ENCODE results near the gene SNED1. TPM values are rescaled to one million over a fixed set of nuclear protein-coding genes. Genes with fewer than 3 reads are reported as not detected.

Gene SNED1
- total and polyA plus RNA-seq, 8 donors: 2.0 to 106 (median 16.0) TPM

GRCh38 chr2:241011751-241012510 lies 13.5 kb downstream of the SNED1 start:
- TF ChIP-seq POLR2AphosphoS5 (IDR thresholded peaks at IDR 0.05) (no peak), EP300 (IDR thresholded peaks at IDR 0.05) (no peak), CTCF (IDR thresholded peaks at IDR 0.05) (no peak), POLR2A (IDR thresholded peaks at IDR 0.05) (no peak)
- DNase-seq: peak in 1 of 2 donors; percentile 15
- WGBS, 5 donors: 65 to 81% (median 75%) methylated on average over 16 to 29 of the region's 29 CpGs

GRCh38 chr2:241014224-241014623 lies 15.8 kb downstream of the SNED1 start:
- Histone ChIP-seq H3K4me3 (no peak overlapping the region), H3K27me3 (no peaks in the 10 kb centered on the region), H3K36me3 (peaks cover 0 to 14% (median 0%) of the 10 kb centered on the region in 4 donors), H3K27ac (no peak overlapping the region), H3K4me1 (peaks cover 15 to 17% (median 17%) of the 10 kb centered on the region in 4 donors), H3K9me3 (no peaks in the 10 kb centered on the region)
- TF ChIP-seq CTCF (IDR thresholded peaks at IDR 0.05) (no peak), POLR2A (IDR thresholded peaks at IDR 0.05) (no peak), POLR2AphosphoS5 (IDR thresholded peaks at IDR 0.05) (no peak), EP300 (IDR thresholded peaks at IDR 0.05) (no peak)
- peak in 1 of 2 donors; percentile 17 for DNase-seq
- 88 to 100% (median 95%) methylated on average over 6 of the region's 6 CpGs for WGBS, 5 donors
- intact Hi-C loops (cut with DNase I; ENCODE audit: low total_unique reads): no loop called here

More at GRCh38 chr2:241011751-241012510, 13.5 kb downstream of the SNED1 start:
- Histone ChIP-seq H3K27me3 (no peaks in the 10 kb centered on the region), H3K36me3 (no peaks in the 10 kb centered on the region), H3K4me1 (peaks cover 16 to 24% (median 21%) of the 10 kb centered on the region in 4 donors), H3K27ac (no peak overlapping the region), H3K9me3 (no peaks in the 10 kb centered on the region), H3K4me3 (no peak overlapping the region)
- intact Hi-C loops (cut with DNase I; ENCODE audit: low total_unique reads): no loop called here

- intact Hi-C loops (cut with DNase I; ENCODE audit: low total_unique reads): no loop called here
- TF ChIP-seq POLR2A (IDR thresholded peaks at IDR 0.05) (no peak), POLR2AphosphoS5 (IDR thresholded peaks at IDR 0.05) (no peak), EP300 (IDR thresholded peaks at IDR 0.05) (no peak), CTCF (IDR thresholded peaks at IDR 0.05) (no peak)
- H3K4me1 ChIP-seq: peaks cover 9 to 12% (median 11%) of the 10 kb centered on the region in 4 donors
- no peak overlapping the region for H3K27ac ChIP-seq
- no peak overlapping the region for H3K4me3 ChIP-seq
- DNase-seq: peak in 1 of 2 donors; percentile 15
- peaks cover 0 to 19% (median 0%) of the 10 kb centered on the region in 4 donors for H3K36me3 ChIP-seq
- WGBS, 5 donors: 88 to 92% (median 90%) methylated on average over 10 of the region's 10 CpGs
- no peaks in the 10 kb centered on the region for H3K9me3 ChIP-seq
- H3K27me3 ChIP-seq: no peaks in the 10 kb centered on the region
Observed at GRCh38 chr2:241014764-241015163, 16.3 kb downstream of the SNED1 start.

- Histone ChIP-seq H3K27ac (no peak overlapping the region), H3K9me3 (no peaks in the 10 kb centered on the region), H3K4me1 (peaks cover 3 to 5% (median 5%) of the 10 kb centered on the region in 4 donors), H3K27me3 (no peaks in the 10 kb centered on the region), H3K4me3 (no peak overlapping the region), H3K36me3 (peaks cover 0 to 20% (median 0%) of the 10 kb centered on the region in 4 donors)
- intact Hi-C loops (cut with DNase I; ENCODE audit: low total_unique reads): no loop called here
- 94 to 97% (median 95%) methylated on average over 13 of the region's 13 CpGs for WGBS, 5 donors
- TF ChIP-seq POLR2AphosphoS5 (IDR thresholded peaks at IDR 0.05) (no peak), CTCF (IDR thresholded peaks at IDR 0.05) (no peak), EP300 (IDR thresholded peaks at IDR 0.05) (no peak), POLR2A (IDR thresholded peaks at IDR 0.05) (no peak)
- DNase-seq: peak in 1 of 2 donors; percentile 19
Observed at GRCh38 chr2:241015439-241015838, 17.0 kb downstream of the SNED1 start.
